ENCODE measurements around the gene OR4K1.
"Not testable (repeated sequence)": the region's sequence is repeated elsewhere in the genome, so short reads cannot be mapped to it uniquely, and the experiment has no call there.

The OR4K1 gene

DNA sequence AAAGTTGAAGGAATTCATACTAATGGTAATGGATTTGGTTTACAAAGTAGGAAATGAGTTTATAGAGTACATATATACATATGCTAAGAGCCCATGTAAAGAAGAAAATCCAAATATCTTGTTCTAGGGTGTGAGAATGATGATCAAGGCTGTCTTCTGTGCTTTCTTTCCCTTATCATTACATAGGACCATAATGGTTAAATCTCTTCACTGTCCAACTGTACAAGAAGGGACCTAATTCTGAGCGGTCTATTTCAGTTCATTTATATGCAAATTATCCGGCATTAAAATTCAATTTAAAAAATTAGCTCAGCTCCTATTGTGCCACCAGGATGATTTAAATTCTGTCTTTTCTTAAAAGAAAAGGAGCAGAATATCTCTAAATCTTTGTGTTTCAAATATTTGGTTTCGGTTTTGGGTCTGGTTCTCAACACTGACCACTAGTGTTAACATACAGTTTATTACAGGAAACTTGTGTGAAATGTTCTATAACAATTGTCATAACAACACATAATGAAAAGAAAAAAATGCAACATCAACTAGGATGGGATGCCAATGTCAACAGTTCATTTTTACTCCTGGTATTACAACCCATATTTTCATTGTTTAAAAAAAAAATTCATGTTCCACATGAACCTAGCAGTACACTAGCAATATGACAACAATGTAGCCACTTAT lies 16.8 kb downstream of the OR4K1 start:
- DNase-seq (ENCODE audit: extremely low read depth, insufficient read length), result no peak

DNA sequence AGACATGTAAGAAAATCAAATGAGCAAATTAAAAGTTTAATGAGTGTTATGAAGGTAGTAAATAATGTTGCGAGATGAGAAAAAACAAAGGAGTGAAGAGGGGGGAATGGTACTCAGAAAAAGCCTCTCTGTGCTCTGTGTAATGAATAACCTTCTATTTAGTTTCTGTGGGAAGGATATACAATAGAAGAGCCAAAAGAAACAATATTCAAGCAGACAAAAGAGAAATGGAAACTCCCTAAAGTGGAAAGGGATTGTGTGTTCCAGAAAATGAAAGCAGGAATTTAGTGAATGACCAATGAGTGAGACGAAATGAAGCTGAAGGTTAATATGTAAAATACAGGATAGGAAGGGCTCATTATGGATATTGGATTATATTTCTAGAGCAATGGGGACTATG lies 18.5 kb downstream of the OR4K1 start:
- no peak for DNase-seq (ENCODE audit: extremely low read depth, insufficient read length)
- H3K4me3 ChIP-seq (replicated peaks; ENCODE audit: low read depth, low read length), result no peak overlapping the region
- H3K27me3 ChIP-seq (replicated peaks; ENCODE audit: control insufficient read depth, insufficient read depth, low read length), result no peaks in the 10 kb centered on the region
- TF ChIP-seq, protein P1, sequence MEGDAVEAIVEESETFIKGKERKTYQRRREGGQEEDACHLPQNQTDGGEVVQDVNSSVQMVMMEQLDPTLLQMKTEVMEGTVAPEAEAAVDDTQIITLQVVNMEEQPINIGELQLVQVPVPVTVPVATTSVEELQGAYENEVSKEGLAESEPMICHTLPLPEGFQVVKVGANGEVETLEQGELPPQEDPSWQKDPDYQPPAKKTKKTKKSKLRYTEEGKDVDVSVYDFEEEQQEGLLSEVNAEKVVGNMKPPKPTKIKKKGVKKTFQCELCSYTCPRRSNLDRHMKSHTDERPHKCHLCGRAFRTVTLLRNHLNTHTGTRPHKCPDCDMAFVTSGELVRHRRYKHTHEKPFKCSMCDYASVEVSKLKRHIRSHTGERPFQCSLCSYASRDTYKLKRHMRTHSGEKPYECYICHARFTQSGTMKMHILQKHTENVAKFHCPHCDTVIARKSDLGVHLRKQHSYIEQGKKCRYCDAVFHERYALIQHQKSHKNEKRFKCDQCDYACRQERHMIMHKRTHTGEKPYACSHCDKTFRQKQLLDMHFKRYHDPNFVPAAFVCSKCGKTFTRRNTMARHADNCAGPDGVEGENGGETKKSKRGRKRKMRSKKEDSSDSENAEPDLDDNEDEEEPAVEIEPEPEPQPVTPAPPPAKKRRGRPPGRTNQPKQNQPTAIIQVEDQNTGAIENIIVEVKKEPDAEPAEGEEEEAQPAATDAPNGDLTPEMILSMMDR (IDR thresholded peaks at IDR 0.05; ENCODE audit: insufficient read depth, low read length, poor library complexity, severe bottlenecking), result no peak
- no peaks in the 10 kb centered on the region for H3K36me3 ChIP-seq (ENCODE audit: control insufficient read depth, insufficient read depth, low read length)

More for the DNA sequence above, 16.8 kb downstream of the OR4K1 start:
- no peaks in the 10 kb centered on the region for H3K27me3 ChIP-seq (replicated peaks; ENCODE audit: control insufficient read depth, insufficient read depth, low read length)
- no peaks in the 10 kb centered on the region for H3K36me3 ChIP-seq (ENCODE audit: control insufficient read depth, insufficient read depth, low read length)
- no peak overlapping the region for H3K4me3 ChIP-seq (replicated peaks; ENCODE audit: low read depth, low read length)
- TF ChIP-seq, protein P1 (IDR thresholded peaks at IDR 0.05; ENCODE audit: insufficient read depth, low read length, poor library complexity, severe bottlenecking), result no peak

DNA sequence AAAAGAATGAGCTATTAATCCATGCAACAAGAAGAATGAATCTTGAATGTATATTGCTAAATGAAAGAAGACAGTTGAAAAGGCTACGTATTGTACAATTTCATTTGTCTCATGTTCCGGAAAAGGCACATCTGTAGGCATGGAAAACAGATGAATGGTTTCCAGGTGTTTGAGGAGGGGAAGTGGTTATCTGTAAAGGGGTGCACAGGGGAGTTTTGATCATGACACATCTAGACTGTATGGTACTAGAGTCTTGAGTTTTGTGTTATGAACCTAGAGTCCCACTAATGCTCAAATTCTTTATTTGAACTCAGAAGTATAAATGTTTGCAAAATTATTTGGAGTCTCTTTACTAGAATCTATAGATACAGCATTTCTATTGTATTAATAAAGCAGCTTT lies 39.0 kb downstream of the OR4K1 start:
- H3K4me3 ChIP-seq (replicated peaks; ENCODE audit: low read depth, low read length); DNase-seq (ENCODE audit: extremely low read depth, insufficient read length): not testable (repeated sequence)

DNA sequence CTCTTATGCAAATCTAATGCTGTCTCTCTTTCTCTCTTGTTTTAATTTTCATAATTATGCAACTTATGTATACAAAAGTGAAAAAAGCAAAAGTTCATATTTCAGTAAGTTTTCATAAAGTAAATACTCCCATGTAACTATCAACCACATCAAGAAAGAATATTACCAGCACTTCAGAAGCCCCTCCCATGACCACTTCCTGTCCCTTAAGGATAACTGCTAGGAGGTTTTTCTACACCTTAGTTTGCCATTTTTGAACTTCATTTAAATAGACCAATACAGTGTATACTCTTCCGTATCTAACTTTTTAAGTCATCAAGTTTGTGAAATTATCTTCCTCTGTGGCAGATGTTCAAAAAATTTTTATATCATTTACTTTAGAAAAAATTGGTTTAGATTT lies 44.1 kb downstream of the OR4K1 start:
- TF ChIP-seq, protein P1 (IDR thresholded peaks at IDR 0.05; ENCODE audit: insufficient read depth, low read length, poor library complexity, severe bottlenecking), result no peak
- Histone ChIP-seq H3K36me3 (ENCODE audit: control insufficient read depth, insufficient read depth, low read length) (no peaks in the 10 kb centered on the region), H3K4me3 (replicated peaks; ENCODE audit: low read depth, low read length) (no peak overlapping the region), H3K27me3 (replicated peaks; ENCODE audit: control insufficient read depth, insufficient read depth, low read length) (no peaks in the 10 kb centered on the region)
- DNase-seq (ENCODE audit: extremely low read depth, insufficient read length), result no peak

More for the DNA sequence above, 39.0 kb downstream of the OR4K1 start:
- not testable (repeated sequence) for H3K27me3 ChIP-seq (replicated peaks; ENCODE audit: control insufficient read depth, insufficient read depth, low read length); H3K36me3 ChIP-seq (ENCODE audit: control insufficient read depth, insufficient read depth, low read length)

DNA sequence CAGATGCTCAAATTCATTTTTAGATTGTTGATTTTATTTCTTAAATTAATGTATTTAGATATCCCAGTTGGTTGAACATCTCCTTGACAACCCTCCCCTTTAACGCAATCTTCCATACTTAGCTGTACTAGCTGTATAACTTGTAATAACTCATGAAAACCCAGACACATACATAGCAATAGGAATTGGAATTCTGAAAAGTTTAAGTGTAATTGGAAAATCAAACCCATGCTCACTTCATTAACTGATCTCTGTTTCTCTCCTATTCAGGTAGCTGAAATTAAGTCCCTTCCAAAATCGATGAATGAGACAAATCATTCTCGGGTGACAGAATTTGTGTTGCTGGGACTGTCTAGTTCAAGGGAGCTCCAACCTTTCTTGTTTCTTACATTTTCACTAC lies 44.6 kb downstream of the OR4K1 start, which contains the start of gene OR4K15:
Gene OR4K15 (plus strand): TSS at position 301 of the 400 bp plus-strand sequence. CDS start 0 bp downstream, at position 301.
- no peaks in the 10 kb centered on the region for H3K36me3 ChIP-seq (ENCODE audit: control insufficient read depth, insufficient read depth, low read length)
- H3K27me3 ChIP-seq (replicated peaks; ENCODE audit: control insufficient read depth, insufficient read depth, low read length), result no peaks in the 10 kb centered on the region
- TF ChIP-seq, protein P1 (IDR thresholded peaks at IDR 0.05; ENCODE audit: insufficient read depth, low read length, poor library complexity, severe bottlenecking), result no peak
- no peak within 1 kb of the TSS for H3K4me3 ChIP-seq (replicated peaks; ENCODE audit: low read depth, low read length)
- no peak for DNase-seq (ENCODE audit: extremely low read depth, insufficient read length)

All from GM06990 (cell line).